HG02759 (cell line): ENCODE measurements around the gene KAT8.
"Not testable (repeated sequence)": the region's sequence is repeated elsewhere in the genome, so short reads cannot be mapped to it uniquely, and the experiment has no call there.

Source experiments
- ATAC-seq: cut with Tn5 transposase; IDR thresholded peaks from one replicate; pipeline ENCODE4 v1.9.1; 2021; ENCODE audit warnings: mild to moderate bottlenecking, moderate library complexity; ENCODE audit not compliant: unreplicated experiment

KAT8 gene

GRCh38 chr16:31144418-31144817 lies 27.0 kb downstream of the KAT8 start:
- ATAC-seq = not testable (repeated sequence)

- ATAC-seq = no peak
These were observed 28.0 kb downstream of the KAT8 start for GRCh38 chr16:31145398-31145990.

GRCh38 chr16:31147574-31147973 lies 30.1 kb downstream of the KAT8 start:
- ATAC-seq = no peak

GRCh38 chr16:31148281-31148728 lies 30.8 kb downstream of the KAT8 start:
- no peak for ATAC-seq

- ATAC-seq = no peak
These were observed 31.4 kb downstream of the KAT8 start for GRCh38 chr16:31148896-31149295.

- no peak for ATAC-seq
These were observed 31.9 kb downstream of the KAT8 start for GRCh38 chr16:31149332-31149731.

- ATAC-seq = no peak
These were observed 32.7 kb downstream of the KAT8 start, which contains the start of gene PRSS36 for GRCh38 chr16:31149894-31150890. Gene PRSS36, minus strand, starts transcription at chr16:31150066. Its CDS starts 31 bp downstream, at chr16:31150035.

DNA sequence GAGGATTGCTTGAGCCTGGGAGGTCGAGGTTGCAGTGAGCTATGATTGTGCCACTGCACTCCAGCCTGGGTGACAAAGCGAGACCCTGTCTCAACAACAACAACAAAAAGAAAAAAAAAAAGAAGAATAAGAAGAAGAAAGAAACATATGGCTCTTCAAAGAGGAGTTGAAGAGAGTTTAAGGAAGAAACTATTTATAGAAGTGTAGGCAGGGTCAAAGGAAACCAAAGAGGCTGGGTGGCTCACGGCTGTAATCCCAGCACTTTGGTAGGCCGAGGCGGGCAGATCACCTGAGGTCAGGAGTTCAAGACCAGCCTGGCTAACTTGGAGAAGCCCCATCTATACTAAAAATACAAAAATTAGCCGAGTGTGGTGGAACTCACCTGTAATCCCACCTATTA lies 33.5 kb downstream of the KAT8 start:
- ATAC-seq = not testable (repeated sequence)

GRCh38 chr16:31157136-31157535 lies 39.7 kb downstream of the KAT8 start:
- ATAC-seq = no peak

- no peak for ATAC-seq
These were observed 49.9 kb downstream of the KAT8 start for GRCh38 chr16:31167315-31167714.

DNA sequence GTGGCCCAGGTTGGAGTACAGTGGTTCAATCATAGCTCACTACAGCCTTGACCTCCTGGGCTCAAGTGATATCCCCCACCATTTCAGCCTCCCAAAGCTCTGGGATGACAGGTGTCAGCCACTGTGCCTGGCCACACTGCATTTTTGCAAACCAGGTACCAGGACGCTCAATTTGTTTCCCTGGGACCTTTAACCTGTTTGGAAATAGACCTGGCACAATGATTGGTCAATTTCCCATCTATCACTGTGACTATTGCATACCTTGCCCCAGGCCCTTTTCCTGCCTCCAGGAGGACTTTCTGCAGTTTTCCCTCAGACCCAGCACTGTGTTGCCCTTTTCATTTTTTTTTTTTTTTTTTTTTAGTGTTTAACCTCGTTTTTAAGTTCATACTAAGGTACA lies 51.4 kb downstream of the KAT8 start:
- ATAC-seq = no peak

DNA sequence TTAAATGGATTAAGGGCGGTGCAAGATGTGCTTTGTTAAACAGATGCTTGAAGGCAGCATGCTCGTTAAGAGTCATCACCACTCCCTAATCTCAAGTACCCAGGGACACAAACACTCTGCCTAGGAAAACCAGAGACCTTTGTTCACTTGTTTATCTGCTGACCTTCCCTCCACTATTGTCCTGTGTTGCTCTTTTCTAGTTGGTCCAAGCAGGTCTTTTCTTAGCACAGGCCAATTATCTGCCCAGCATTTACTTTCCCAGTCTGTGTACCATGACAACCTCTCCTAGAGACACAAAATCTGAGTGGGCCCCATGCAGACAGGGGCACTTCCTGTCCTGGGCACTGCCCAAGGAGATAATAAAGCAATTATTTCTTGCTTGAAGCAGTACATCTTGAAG lies 52.6 kb downstream of the KAT8 start:
- ATAC-seq = not testable (repeated sequence)

- no peak for ATAC-seq
These were observed 59.7 kb downstream of the KAT8 start for GRCh38 chr16:31177136-31177535.

GRCh38 chr16:31179219-31179746 lies 61.8 kb downstream of the KAT8 start:
- ATAC-seq = peak; percentile 1

GRCh38 chr16:31179747-31180459 lies 62.4 kb downstream of the KAT8 start, which contains the start of gene FUS:
Gene FUS, plus strand, starts transcription at chr16:31180139. Its CDS starts 76 bp downstream, at chr16:31180215.
- ATAC-seq = peak; percentile 57
